Right atrium auricular region (tissue), 2 donors: ENCODE data around the gene MAMSTR. TPM values are rescaled to one million over a fixed set of nuclear protein-coding genes. Genes with fewer than 3 reads are reported as not detected.

Experiments
- DNase-seq: peaks from one replicate; pipeline ENCODE4 v3.0.0-alpha.2; 2019; ENCODE audit warnings: low spot score
- H3K27ac ChIP-seq, 2 donors: fragments of 200-600 bp; sonication (generic); 1 replicate in 1 of 2; 2 replicates in 1 of 2; pipeline ENCODE4 v1.5.1; 2016 to 2019
- H3K27me3 ChIP-seq, 2 donors: fragments of 200-600 bp; sonication (generic); one replicate each; pipeline versions ENCODE4 v1.5.1 to v1.6.0; 2017 to 2019
- H3K36me3 ChIP-seq: fragments of 200-600 bp; sonication (generic); one replicate; pipeline ENCODE4 v1.5.1; 2016
- H3K4me1 ChIP-seq, 2 donors: fragments of 200-600 bp; sonication (generic); one replicate each; pipeline versions ENCODE4 v1.5.1 to v1.6.0; 2017 to 2019
- H3K4me3 ChIP-seq, 2 donors: fragments of 200-600 bp; sonication (generic); 1 replicate in 1 of 2; 2 replicates in 1 of 2; pipeline ENCODE4 v1.5.1; 2017 to 2019; ENCODE audit warnings: mild to moderate bottlenecking in 1 of 2, moderate library complexity in 1 of 2
- H3K9me3 ChIP-seq, 2 donors: fragments of 200-600 bp; sonication (generic); one replicate each; pipeline ENCODE4 v1.5.1; 2019
- total RNA-seq, 2 donors: library from RNA; depleted of rRNA; stranded (reverse); fragments of >200 nt; gene quantifications; one replicate each; pipeline ENCODE4 v1.1.0, GENCODE V29; 2016
- TF ChIP-seq, protein P1 (sequence below), 2 donors: fragments of 200-600 bp; sonication (generic); IDR thresholded peaks; one replicate each; pipeline ENCODE4 v1.5.1; 2019; ENCODE audit warnings: antibody characterized with exemption in 2 of 2

Gene MAMSTR
- total RNA-seq, 2 donors from 2014 or later: 0.70 to 2.4 TPM

DNA sequence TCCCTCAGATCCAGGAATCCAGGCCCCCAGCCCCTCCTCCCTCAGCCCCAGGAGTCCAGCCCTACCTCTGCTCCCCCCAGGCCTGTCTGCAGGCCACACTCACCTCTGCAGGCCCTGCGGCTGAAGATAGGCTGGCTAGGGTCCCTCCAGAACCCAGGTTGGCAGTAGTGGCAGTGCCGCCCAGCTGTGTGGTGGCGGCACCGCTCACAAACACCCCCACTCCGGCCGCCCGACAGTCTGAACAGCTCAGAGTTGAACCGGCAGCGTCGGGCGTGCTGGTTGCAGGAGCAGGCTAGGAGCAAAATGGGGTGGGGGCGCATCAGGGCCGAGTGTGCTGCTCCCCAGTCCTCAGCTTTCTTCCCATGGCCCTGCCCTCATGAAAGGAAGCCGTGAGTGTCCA lies 55.0 kb downstream of the MAMSTR start:
- Histone ChIP-seq H3K27ac (no peak overlapping the region), H3K9me3 (no peaks in the 10 kb centered on the region), H3K27me3 (no peaks in the 10 kb centered on the region), H3K36me3 (no peaks in the 10 kb centered on the region), H3K4me3 (no peak overlapping the region), H3K4me1 (peaks cover 0 to 11% of the 10 kb centered on the region in 2 donors)
- TF ChIP-seq, protein P1, sequence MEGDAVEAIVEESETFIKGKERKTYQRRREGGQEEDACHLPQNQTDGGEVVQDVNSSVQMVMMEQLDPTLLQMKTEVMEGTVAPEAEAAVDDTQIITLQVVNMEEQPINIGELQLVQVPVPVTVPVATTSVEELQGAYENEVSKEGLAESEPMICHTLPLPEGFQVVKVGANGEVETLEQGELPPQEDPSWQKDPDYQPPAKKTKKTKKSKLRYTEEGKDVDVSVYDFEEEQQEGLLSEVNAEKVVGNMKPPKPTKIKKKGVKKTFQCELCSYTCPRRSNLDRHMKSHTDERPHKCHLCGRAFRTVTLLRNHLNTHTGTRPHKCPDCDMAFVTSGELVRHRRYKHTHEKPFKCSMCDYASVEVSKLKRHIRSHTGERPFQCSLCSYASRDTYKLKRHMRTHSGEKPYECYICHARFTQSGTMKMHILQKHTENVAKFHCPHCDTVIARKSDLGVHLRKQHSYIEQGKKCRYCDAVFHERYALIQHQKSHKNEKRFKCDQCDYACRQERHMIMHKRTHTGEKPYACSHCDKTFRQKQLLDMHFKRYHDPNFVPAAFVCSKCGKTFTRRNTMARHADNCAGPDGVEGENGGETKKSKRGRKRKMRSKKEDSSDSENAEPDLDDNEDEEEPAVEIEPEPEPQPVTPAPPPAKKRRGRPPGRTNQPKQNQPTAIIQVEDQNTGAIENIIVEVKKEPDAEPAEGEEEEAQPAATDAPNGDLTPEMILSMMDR (IDR thresholded peaks at IDR 0.05): no peak
- DNase-seq: no peak

DNA sequence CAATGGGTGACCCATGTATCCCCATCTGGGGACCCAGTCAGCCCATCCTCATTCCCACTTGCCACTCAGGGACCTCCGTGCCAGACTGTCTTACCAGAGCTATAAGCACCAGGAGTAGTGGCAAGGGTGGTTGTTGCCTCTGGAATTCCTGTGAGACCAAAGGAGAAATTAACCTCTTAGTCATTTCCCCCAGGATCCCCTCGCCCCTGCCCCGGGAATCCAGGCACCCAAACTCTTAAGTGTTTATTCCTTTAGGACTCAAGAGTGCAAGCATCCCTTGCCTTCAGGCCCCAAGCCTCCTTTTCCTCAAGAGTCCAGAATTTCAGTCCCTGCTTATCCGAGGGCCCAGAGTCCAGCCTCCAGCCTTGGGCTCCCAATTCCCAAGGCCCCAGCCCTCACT lies 55.9 kb downstream of the MAMSTR start:
- Histone ChIP-seq H3K4me1 (peaks cover 0 to 11% of the 10 kb centered on the region in 2 donors), H3K27ac (no peak overlapping the region), H3K27me3 (no peaks in the 10 kb centered on the region), H3K36me3 (no peaks in the 10 kb centered on the region), H3K4me3 (no peak overlapping the region), H3K9me3 (no peaks in the 10 kb centered on the region)
- no peak for DNase-seq
- TF ChIP-seq, protein P1 (IDR thresholded peaks at IDR 0.05): no peak

Other genes starting within 250 kb of the MAMSTR start
- 1 to 10 TPM; 1.3 to 1.6 TPM for gene LMTK3, start 207.9 kb downstream of the MAMSTR start, total RNA-seq
- gene SULT2B1, start 167.6 kb downstream of the MAMSTR start, total RNA-seq: not detected
- gene SPACA4, start 113.0 kb downstream of the MAMSTR start, total RNA-seq: not detected
- gene FAM83E, start 104.6 kb downstream of the MAMSTR start, total RNA-seq: not detected
- gene RPL18, start 100.5 kb downstream of the MAMSTR start, total RNA-seq: 1,000 to 10,000 TPM in 1 of 2 donors, 100 to 1,000 TPM in 1; 846 to 1,334 TPM
- gene SPHK2, start 100.2 kb downstream of the MAMSTR start, total RNA-seq: 1 to 10 TPM; 6.2 to 8.0 TPM
- gene DBP, start 82.3 kb downstream of the MAMSTR start, total RNA-seq: 1 to 10 TPM; 2.8 to 5.9 TPM
- gene CA11, start 73.5 kb downstream of the MAMSTR start, total RNA-seq: 10 to 100 TPM in 1 of 2 donors, 1 to 10 TPM in 1; 3.4 to 13.3 TPM
- gene NTN5, start 46.7 kb downstream of the MAMSTR start, total RNA-seq: under 1 TPM in 1 of 2 donors, not detected in 1; 0.16 TPM
- gene FUT2, start 23.8 kb downstream of the MAMSTR start, total RNA-seq: not detected
- gene RASIP1, start 20.9 kb upstream of the MAMSTR start, total RNA-seq: 10 to 100 TPM; 13.6 to 22.9 TPM
- not detected for gene IZUMO1, start 27.2 kb upstream of the MAMSTR start, total RNA-seq
- 1 to 10 TPM; 3.1 to 3.3 TPM for gene FUT1, start 32.9 kb upstream of the MAMSTR start, total RNA-seq
- not detected for gene FGF21, start 35.8 kb upstream of the MAMSTR start, total RNA-seq
- 10 to 100 TPM; 32.3 to 37.5 TPM for gene BCAT2, start 91.3 kb upstream of the MAMSTR start, total RNA-seq
- gene HSD17B14, start 116.8 kb upstream of the MAMSTR start, total RNA-seq: 1 to 10 TPM; 3.7 to 6.3 TPM
- 10 to 100 TPM; 22.4 to 25.1 TPM for gene PLEKHA4, start 148.9 kb upstream of the MAMSTR start, total RNA-seq
- 10 to 100 TPM; 55.0 to 97.6 TPM for gene PPP1R15A, start 152.7 kb upstream of the MAMSTR start, total RNA-seq
- not detected for gene TULP2, start 179.0 kb upstream of the MAMSTR start, total RNA-seq
- gene NUCB1, start 180.6 kb upstream of the MAMSTR start, total RNA-seq: 100 to 1,000 TPM; 347 to 411 TPM
- not detected for gene DHDH, start 214.0 kb upstream of the MAMSTR start, total RNA-seq
- 10 to 100 TPM; 10.7 to 21.2 TPM for gene BAX, start 235.2 kb upstream of the MAMSTR start, total RNA-seq
- gene FTL, start 245.6 kb upstream of the MAMSTR start, total RNA-seq: 1,000 to 10,000 TPM; 1,493 to 3,053 TPM